Thymus (tissue), 11 donors: ENCODE measurements around the gene GALT. TPM values are rescaled to one million over a fixed set of nuclear protein-coding genes. Genes with fewer than 3 reads are reported as not detected.
A peak's percentile ranks its signal among the peaks of the same experiment; 100 is the strongest.
"Not testable (repeated sequence)": the region's sequence is repeated elsewhere in the genome, so short reads cannot be mapped to it uniquely, and the experiment has no call there.

Experiments
- DNase-seq, 9 donors: peaks; one replicate each; pipeline ENCODE4 v3.0.0-alpha.2; 2013; ENCODE audit warnings: low spot score in 9 of 9, low read depth in 6 of 9, missing footprints in 1 of 9
- H3K27ac ChIP-seq, 2 donors: one replicate each; pipeline ENCODE4 v1.5.1; 2013; ENCODE audit warnings: control low read depth in 1 of 2, low read depth in 1 of 2, low read length in 1 of 2, mild to moderate bottlenecking in 1 of 2, moderate library complexity in 1 of 2
- H3K27me3 ChIP-seq, 2 donors: one replicate each; pipeline ENCODE4 v1.5.1; 2013; ENCODE audit warnings: low read length in 1 of 2; ENCODE audit not compliant: control insufficient read depth in 2 of 2, insufficient read depth in 1 of 2
- H3K36me3 ChIP-seq, 2 donors: one replicate each; pipeline ENCODE4 v1.5.1; 2013; ENCODE audit warnings: low read length in 1 of 2, mild to moderate bottlenecking in 1 of 2, moderate library complexity in 1 of 2; ENCODE audit not compliant: control insufficient read depth in 2 of 2, insufficient read depth in 2 of 2
- H3K4me1 ChIP-seq, 2 donors: one replicate each; pipeline ENCODE4 v1.5.1; 2013; ENCODE audit warnings: low read length in 2 of 2; ENCODE audit not compliant: control insufficient read depth in 2 of 2, insufficient read depth in 2 of 2
- H3K4me3 ChIP-seq, 2 donors: one replicate each; pipeline ENCODE4 v1.5.1; 2013; ENCODE audit warnings: low read length in 2 of 2, control low read depth in 1 of 2, mild to moderate bottlenecking in 1 of 2
- H3K9me3 ChIP-seq, 2 donors: one replicate each; pipeline ENCODE4 v1.5.1; 2013; ENCODE audit warnings: low read length in 1 of 2, mild to moderate bottlenecking in 1 of 2; ENCODE audit not compliant: control insufficient read depth in 2 of 2, insufficient read depth in 1 of 2
- WGBS: extraction: QIAGEN DNeasy Blood & Tissue Kit; methylation state at CpG from one replicate; pipeline ENCODE4 v1.1.7; 2013; 5-methylcytosine and 5-hydroxymethylcytosine counted together
- polyA plus RNA-seq: library from polyadenylated mRNA; stranded (reverse); fragments of 200-250 nt; gene quantifications from one replicate; pipeline ENCODE4 v1.2.3, GENCODE V29; 2013
- total RNA-seq: library from RNA; stranded (reverse); fragments of 120-200 nt; gene quantifications from one replicate; pipeline ENCODE4 v1.2.4, GENCODE V29; 2013
- donor health status: healthy.

The GALT gene
- total and polyA plus RNA-seq, 2 donors: 34.5 to 61.8 TPM

DNA sequence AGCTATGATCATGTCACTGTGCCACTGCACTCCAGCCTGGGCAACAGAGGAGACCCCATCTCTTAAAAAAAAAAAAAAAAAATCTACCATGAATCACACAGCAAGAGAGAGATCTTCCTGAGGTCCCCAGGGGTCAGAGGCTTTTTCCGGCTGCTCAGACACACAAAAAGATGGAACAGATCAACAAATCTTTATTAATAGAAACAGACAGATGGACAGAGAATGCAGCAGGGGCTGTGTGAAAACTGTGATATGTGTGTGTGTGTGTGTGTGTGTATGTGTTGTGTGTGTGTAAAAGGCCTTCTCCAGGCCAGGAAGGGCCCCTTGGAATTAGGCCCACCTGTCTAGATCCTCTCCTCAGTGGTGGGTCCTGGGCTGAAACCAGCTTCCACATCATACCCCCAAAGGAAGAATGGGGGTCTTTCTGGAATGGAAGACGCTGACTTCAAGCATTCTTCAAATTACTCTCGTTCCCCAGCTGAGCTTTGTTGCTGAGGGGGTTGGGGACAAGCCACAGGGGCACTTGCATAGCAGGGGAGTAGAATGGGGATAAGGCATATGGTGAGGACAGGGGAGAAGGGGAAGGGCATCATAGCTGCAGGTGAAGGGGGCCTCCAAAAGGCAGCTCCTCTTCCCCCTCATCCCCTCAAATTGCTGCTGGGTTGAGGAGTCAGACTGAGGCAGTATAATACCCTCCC, 11.8 kb upstream of the GALT start:
- Histone ChIP-seq H3K4me3 (no peak overlapping the region), H3K9me3 (peaks cover 0 to 3% of the 10 kb centered on the region in 2 donors), H3K36me3 (peaks cover 8 to 9% of the 10 kb centered on the region in 2 donors), H3K27me3 (peaks cover 10 to 22% of the 10 kb centered on the region in 2 donors), H3K4me1 (peaks cover 14 to 24% of the 10 kb centered on the region in 2 donors), H3K27ac (no peak overlapping the region)
- no peak for DNase-seq
- WGBS: 97% methylated on average over 3 of the region's 3 CpGs

DNA sequence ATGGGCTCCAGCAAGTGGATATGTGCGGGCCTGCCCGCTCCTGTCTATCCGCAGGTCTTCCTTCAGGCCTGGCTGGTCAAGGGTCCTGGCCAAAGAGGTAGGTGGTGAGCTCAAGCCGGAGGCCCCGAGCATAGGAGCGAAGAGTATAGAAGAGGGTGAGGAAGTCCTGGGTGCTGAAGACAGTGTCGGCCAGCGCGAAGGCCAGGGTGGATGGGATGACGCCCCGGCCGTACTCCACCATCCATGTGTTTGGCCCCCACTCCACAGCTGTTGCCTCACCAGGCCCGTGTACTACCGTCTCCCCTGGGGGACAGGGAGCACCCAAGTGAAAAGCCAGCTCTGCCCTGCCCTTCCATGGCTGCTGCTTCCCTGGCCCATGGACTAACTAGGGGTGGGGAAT, 10.9 kb upstream of the GALT start:
- Histone ChIP-seq H3K27ac (no peak overlapping the region), H3K4me1 (peaks cover 14 to 24% of the 10 kb centered on the region in 2 donors), H3K27me3 (peaks cover 3 to 13% of the 10 kb centered on the region in 2 donors), H3K4me3 (no peak overlapping the region), H3K36me3 (peaks cover 8 to 9% of the 10 kb centered on the region in 2 donors), H3K9me3 (peaks cover 0 to 3% of the 10 kb centered on the region in 2 donors)
- 94% methylated on average over 14 of the region's 14 CpGs for WGBS
- no peak for DNase-seq

DNA sequence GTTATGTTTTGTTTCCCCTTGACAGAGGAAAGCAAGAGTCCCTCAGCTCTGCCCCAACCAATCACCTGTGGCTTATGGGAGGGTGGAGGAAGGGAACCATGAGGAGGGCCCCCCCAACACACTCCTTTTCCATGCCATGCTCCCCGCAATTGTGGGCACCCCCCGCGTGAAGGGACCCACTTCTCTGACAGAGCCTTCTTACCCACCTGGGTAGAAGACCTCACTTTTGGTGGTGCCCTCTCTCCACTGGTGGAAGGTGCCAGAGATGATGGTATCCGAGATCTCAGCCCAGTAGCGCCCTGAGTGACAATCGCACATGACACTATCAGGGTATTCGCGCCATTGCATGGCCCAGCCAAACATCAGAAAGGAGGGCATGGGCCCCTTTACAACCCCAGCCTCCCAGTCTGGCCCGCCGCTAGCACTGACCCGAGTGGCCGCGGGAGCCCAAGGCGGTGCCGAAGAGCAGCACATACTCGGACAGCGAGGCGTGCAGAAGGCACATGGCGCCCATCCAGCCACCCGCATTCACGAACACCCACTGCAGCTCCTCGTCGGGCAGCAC, 9.6 kb upstream of the GALT start:
- peaks cover 14 to 24% of the 10 kb centered on the region in 2 donors for H3K4me1 ChIP-seq
- 12% methylated on average over 23 of the region's 23 CpGs for WGBS
- DNase-seq: peak in 2 of 9 donors; percentile 19 to 24
- peaks cover 0 to 3% of the 10 kb centered on the region in 2 donors for H3K9me3 ChIP-seq
- peaks cover 8 to 9% of the 10 kb centered on the region in 2 donors for H3K36me3 ChIP-seq
- peak overlapping the region; percentile 69 to 73 for H3K4me3 ChIP-seq
- no peaks in the 10 kb centered on the region for H3K27me3 ChIP-seq
- peak overlapping the region in 1 of 2 donors; percentile 70 for H3K27ac ChIP-seq

DNA sequence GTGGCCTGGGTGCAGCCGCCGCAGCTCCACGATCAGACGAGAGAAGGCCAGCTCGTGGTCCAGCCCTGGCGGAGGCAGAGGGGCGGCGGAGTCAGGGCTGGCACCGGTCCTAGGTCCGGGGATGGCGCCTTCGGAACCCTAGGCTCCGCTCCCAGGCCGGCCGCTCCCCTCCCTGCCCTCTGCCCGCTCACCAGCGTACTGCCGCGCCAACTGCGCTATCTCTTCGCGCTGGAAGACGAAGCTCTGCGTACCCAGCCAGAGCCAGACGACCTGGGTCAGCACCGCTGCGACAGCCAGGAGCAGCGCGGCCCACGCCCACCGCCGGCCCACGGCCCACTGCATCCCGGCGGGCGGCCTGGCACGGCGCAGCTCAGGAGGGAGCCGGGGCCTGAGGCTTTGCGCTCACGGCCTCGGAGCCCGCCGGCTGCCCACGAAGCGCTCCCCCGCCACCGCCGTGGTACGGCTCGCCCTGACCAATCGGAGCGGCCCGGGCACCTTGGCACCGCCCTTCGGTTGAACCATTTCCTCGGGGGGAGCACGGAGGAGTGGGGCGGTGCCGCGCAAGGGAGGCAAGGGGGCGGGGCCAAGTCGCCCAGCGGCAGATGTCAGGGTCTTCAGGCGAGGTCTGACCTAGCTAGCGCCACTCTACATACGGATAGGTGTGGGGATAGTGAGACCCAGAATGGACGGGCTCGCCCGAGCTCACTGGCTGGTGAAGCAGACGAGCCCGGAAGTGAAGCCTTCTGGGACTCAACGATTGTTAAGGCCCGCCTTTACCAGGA, 8.9 kb upstream of the GALT start, which contains the start of gene SIGMAR1:
TSS of gene SIGMAR1 (minus strand) at position 432 of the 782 bp plus-strand sequence. CDS start at position 342, 90 bp downstream.
- Histone ChIP-seq H3K4me1 (peaks cover 14 to 24% of the 10 kb centered on the region in 2 donors), H3K27ac (peak within 1 kb of the TSS; percentile 81 to 89), H3K36me3 (peaks cover 8 to 9% of the 10 kb centered on the region in 2 donors), H3K27me3 (no peaks in the 10 kb centered on the region), H3K4me3 (peak within 1 kb of the TSS; percentile 69 to 73), H3K9me3 (peaks cover 0 to 3% of the 10 kb centered on the region in 2 donors)
- peak; percentile 77 to 97 (median 93) for DNase-seq
- under 1% methylated on average over 74 of the region's 74 CpGs for WGBS

DNA sequence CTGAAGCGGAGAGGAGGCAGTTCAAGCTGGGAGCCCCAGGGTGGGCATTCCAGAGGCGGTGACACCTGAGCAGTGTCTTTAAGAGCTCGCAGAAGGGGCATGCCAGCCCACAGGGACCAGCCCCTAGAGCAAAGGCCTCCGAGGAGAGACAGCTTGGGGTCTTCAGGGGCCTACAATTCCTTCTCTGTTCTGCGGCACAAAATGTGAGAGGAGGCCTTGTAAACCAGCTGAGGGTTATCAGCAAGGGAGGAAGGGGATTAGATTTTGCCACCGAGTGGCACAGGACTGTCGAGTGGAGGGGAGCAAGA, 8.4 kb upstream of the GALT start:
- no peak for DNase-seq
- WGBS: 33% methylated on average over 7 of the region's 7 CpGs
- H3K9me3 ChIP-seq: peaks cover 0 to 3% of the 10 kb centered on the region in 2 donors

DNA sequence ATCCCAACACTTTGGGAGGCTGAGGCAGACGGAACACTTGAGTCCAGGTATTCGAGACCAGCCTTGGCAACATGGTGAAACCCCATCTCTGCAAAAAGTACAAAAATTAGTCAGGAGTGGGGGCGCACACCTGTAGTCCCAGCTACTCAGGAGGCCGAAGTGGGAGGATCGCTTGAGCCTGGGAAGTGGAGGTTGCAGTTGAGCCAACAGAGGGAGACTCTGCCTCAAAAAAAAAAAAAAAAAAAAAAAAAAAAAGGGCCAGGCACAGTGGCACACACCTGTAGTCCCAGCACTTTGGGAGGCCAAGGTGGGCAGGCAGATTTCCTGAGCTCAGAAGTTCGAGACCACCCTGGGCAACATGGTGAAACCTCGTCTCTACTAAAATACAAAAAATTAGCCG, 7.2 kb upstream of the GALT start:
- not testable (repeated sequence) for H3K27me3 ChIP-seq, H3K9me3 ChIP-seq, DNase-seq, H3K36me3 ChIP-seq, H3K27ac ChIP-seq, H3K4me3 ChIP-seq
- WGBS: 86% methylated on average over 8 of the region's 8 CpGs
- peaks cover 14 to 24% of the 10 kb centered on the region in 2 donors for H3K4me1 ChIP-seq

More for the DNA sequence above, 8.4 kb upstream of the GALT start:
- Histone ChIP-seq H3K27ac (peak overlapping the region; percentile 81 to 89), H3K36me3 (peaks cover 8 to 9% of the 10 kb centered on the region in 2 donors), H3K4me3 (peak overlapping the region; percentile 69 to 73), H3K4me1 (peaks cover 14 to 24% of the 10 kb centered on the region in 2 donors), H3K27me3 (no peaks in the 10 kb centered on the region)

DNA sequence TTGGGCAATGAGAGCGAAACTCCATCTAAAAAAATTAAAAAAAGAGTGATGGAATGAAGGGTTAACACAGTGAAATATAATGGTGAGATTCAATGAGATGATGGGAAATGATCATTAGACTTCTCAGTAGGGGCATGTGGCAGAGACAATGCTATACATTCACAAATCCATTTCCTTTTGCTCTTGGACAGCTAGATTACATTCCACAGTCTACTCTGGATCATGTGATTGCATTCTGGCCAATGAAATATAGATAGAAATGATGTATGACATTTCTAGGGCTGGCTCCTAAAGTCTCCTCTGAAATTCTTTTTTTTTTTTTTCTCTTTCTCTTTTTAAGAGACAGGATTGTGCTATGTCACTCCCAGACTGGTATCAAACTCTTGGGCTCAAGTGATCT, 3.8 kb upstream of the GALT start:
- Histone ChIP-seq H3K4me1 (peaks cover 12 to 21% of the 10 kb centered on the region in 2 donors), H3K27ac (no peak overlapping the region), H3K36me3 (no peaks in the 10 kb centered on the region), H3K9me3 (peaks cover 0 to 3% of the 10 kb centered on the region in 2 donors), H3K27me3 (no peaks in the 10 kb centered on the region), H3K4me3 (no peak overlapping the region)
- DNase-seq: no peak
- WGBS: 92% methylated on average over 1 of the region's 1 CpG

DNA sequence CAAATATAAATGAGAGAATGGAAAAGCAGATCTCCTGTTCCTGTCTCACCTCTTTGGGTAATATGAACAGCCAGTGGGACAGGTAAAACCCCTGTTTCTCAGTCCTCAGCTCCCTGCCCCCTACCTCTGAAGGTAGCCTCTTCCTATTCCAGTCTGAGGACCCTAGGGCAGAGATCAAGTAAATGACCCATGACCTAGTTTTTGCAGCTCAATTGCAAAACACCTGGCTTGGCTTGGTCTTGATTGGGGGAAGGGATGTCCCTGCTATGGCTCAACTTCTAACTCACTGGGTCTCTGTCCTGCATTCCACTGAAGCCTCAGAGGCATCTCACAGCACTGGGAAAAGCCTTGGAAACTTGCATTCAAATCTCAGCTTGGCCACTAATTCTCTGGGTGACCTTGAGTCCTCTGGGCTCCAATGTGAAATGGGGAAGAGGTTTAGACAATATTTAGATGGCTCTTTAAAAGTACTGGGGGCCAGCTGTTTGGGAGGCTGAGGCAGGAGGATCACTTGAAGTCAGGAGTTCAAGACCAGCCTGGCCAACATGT, 1.6 kb upstream of the GALT start:
- no peaks in the 10 kb centered on the region for H3K27me3 ChIP-seq
- H3K36me3 ChIP-seq: peaks cover 14 to 19% of the 10 kb centered on the region in 2 donors
- no peak overlapping the region for H3K27ac ChIP-seq
- peaks cover 9 to 19% of the 10 kb centered on the region in 2 donors for H3K4me1 ChIP-seq
- no peak for DNase-seq
- H3K4me3 ChIP-seq: no peak overlapping the region
- H3K9me3 ChIP-seq: no peaks in the 10 kb centered on the region

DNA sequence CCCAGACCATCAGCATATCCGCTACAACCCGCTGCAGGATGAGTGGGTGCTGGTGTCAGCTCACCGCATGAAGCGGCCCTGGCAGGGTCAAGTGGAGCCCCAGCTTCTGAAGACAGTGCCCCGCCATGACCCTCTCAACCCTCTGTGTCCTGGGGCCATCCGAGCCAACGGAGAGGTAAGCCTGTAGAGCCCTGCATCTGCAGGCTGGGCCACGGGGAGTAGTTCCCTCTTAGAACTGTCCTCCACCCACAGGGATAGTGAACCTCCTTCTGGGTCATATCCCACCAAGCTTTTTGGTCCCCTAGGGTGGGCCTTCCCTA, 569 bp downstream of the GALT start:
- Histone ChIP-seq H3K36me3 (peaks cover 14 to 35% of the 10 kb centered on the region in 2 donors), H3K9me3 (no peaks in the 10 kb centered on the region), H3K4me3 (peak overlapping the region; percentile 74 to 83), H3K4me1 (peaks cover 9 to 30% of the 10 kb centered on the region in 2 donors), H3K27me3 (no peaks in the 10 kb centered on the region), H3K27ac (peak overlapping the region; percentile 73 to 89)
- no peak for DNase-seq
- WGBS: 1% methylated on average over 8 of the region's 8 CpGs
